Tibial nerve (tissue), 4 donors: Measurements from ENCODE around the gene DGKA.

ENCODE experiments used
- CTCF ChIP-seq, 5 experiments: fragments of 200-600 bp in 3 of 5; fragments of 450-650 bp in 2 of 5; sonication (generic) in 3 of 5; IDR thresholded peaks; one replicate each; pipeline ENCODE4 v1.5.1; 2016 to 2019; ENCODE audit warnings: antibody characterized with exemption in 5 of 5, mild to moderate bottlenecking in 3 of 5, moderate library complexity in 2 of 5
- EP300 ChIP-seq, 2 donors: sonication (generic); formaldehyde crosslinking; IDR thresholded peaks; one replicate each; pipeline ENCODE4 v1.6.1; 2017; ENCODE audit warnings: antibody characterized with exemption in 2 of 2, mild to moderate bottlenecking in 1 of 2
- POLR2A ChIP-seq, 2 donors: fragments of 450-650 bp; IDR thresholded peaks; one replicate each; pipeline ENCODE4 v1.6.1; 2017; ENCODE audit warnings: antibody characterized with exemption in 2 of 2, mild to moderate bottlenecking in 2 of 2, moderate library complexity in 2 of 2

- TF ChIP-seq CTCF (IDR thresholded peaks at IDR 0.05): no peak
- TF ChIP-seq POLR2A (IDR thresholded peaks at IDR 0.05): no peak
- no peak for TF ChIP-seq EP300 (IDR thresholded peaks at IDR 0.05)
These were observed 21.5 kb upstream of the DGKA start for GRCh38 chr12:55909513-55909884.
